ENCODE results near the gene FBXO31. TPM values are rescaled to one million over a fixed set of nuclear protein-coding genes. Genes with fewer than 3 reads are reported as not detected.
A peak's percentile ranks its signal among the peaks of the same experiment; 100 is the strongest.

The FBXO31 gene
- total and polyA plus RNA-seq, 2 of the 8 experiments (the other 6 are each of a cell fraction or from before 2014, with no cell fraction given): 8.3 to 21.6 TPM

GRCh38 chr16:87404764-87405625 is 21.4 kb upstream of the FBXO31 start:
- Histone ChIP-seq H4K20me1 (replicated peaks in 1 of 2; ENCODE audit: control insufficient read depth in 1 of 2, insufficient read depth in 2 of 2, low read length in 2 of 2) (peaks cover 3 to 5% of the 10 kb centered on the region in 2 experiments), H3K4me2 (ENCODE audit: insufficient read depth in 1 of 2, low read depth in 2 of 2, low read length in 2 of 2) (no peak overlapping the region), H3K18ac (ENCODE audit: extremely low read depth, low read length) (no peak overlapping the region), H3K9ac (replicated peaks in 1 of 4; ENCODE audit: extremely low read depth in 1 of 4, low read depth in 3 of 4, low read length in 3 of 4) (no peak overlapping the region), H3K79me2 (ENCODE audit: control insufficient read depth in 1 of 2, insufficient read depth in 2 of 2, low read length in 2 of 2) (no peaks in the 10 kb centered on the region), H3K27me3 (replicated peaks in 1 of 4; ENCODE audit: control insufficient read depth in 3 of 4, extremely low read depth in 1 of 4, insufficient read depth in 3 of 4, low read length in 3 of 4) (no peaks in the 10 kb centered on the region), H3K23ac (ENCODE audit: insufficient read length) (no peak overlapping the region), H2BK120ac (replicated peaks; ENCODE audit: low read depth, low read length) (no peak overlapping the region), H2BK12ac (ENCODE audit: low read depth, low read length) (no peak overlapping the region), H3K9me3 (ENCODE audit: insufficient read depth in 2 of 2, low read depth in 1 of 2, low read length in 1 of 2) (no peaks in the 10 kb centered on the region), H3K23me2 (ENCODE audit: low read depth, low read length) (no peaks in the 10 kb centered on the region), H3K4ac (replicated peaks; ENCODE audit: insufficient read length, low read depth, low read length) (no peak overlapping the region), H3K36me3 (ENCODE audit: control insufficient read depth in 2 of 4, insufficient read depth in 4 of 4, low read length in 3 of 4) (peaks cover 0 to 61% (median 22%) of the 10 kb centered on the region in 4 experiments; a peak in 7 of 8 replicates), H3K56ac (replicated peaks; ENCODE audit: insufficient read length, low read depth, low read length) (no peak overlapping the region), H3K14ac (ENCODE audit: insufficient read length) (no peak overlapping the region), H2BK15ac (ENCODE audit: low read length) (no peak overlapping the region), H3K4me3 (ENCODE audit: extremely low read depth in 1 of 4, insufficient read depth in 2 of 4, low read depth in 3 of 4, low read length in 4 of 4) (no peak overlapping the region), H3K79me1 (ENCODE audit: low read depth, low read length) (no peaks in the 10 kb centered on the region), H4K8ac (ENCODE audit: extremely low read depth, insufficient read depth, low read length) (no peak overlapping the region), H3K27ac (ENCODE audit: low read depth, low read length) (no peak overlapping the region), H2BK20ac (ENCODE audit: low read length) (no peak overlapping the region), H2BK5ac (ENCODE audit: low read depth, low read length) (no peak overlapping the region), H4K5ac (ENCODE audit: insufficient read length, low read depth, low read length) (no peak overlapping the region), H2AK5ac (ENCODE audit: low read depth, low read length) (no peak overlapping the region), H2AFZ (ENCODE audit: low read length) (no peak overlapping the region), H4K91ac (replicated peaks; ENCODE audit: insufficient read length, low read length) (no peak overlapping the region), H3K4me1 (replicated peaks in 1 of 4; ENCODE audit: control insufficient read depth in 3 of 4, insufficient read depth in 4 of 4, low read length in 3 of 4) (no peaks in the 10 kb centered on the region)
- TF ChIP-seq SP4 (IDR thresholded peaks at IDR 0.05; ENCODE audit: low read length) (no peak), RXRA (IDR thresholded peaks at IDR 0.05; ENCODE audit: insufficient read depth, low read depth, low read length) (no peak), POLR2AphosphoS5 (IDR thresholded peaks at IDR 0.05; ENCODE audit: low read depth, low read length) (peak; percentile 44; the same call in 1 of the 2 replicates)
- no peak for DNase-seq (ENCODE audit: low read depth in 1 of 2, low spot score in 2 of 2)
- CTCF ChIA-PET (ENCODE audit: partially characterized antibody): interaction anchor here (0.7 to 1.2 kb wide), 3 partner anchors 8 to 12 kb away, joined by 3 to 5 read pairs (median 4); no protein-coding TSS in a partner anchor
- 89% methylated on average over 19 of the region's 19 CpGs; no CpG with 5 or more reads in 1 of the 2 experiments for WGBS, 2 experiments (ENCODE audit: extremely low coverage in 1 of 2, insufficient coverage in 1 of 2, insufficient read length in 1 of 2, insufficient replicate concordance in 2 of 2, low coverage in 1 of 2, low lambda C conversion rate in 2 of 2, missing lambda C conversion rate in 1 of 2)
- FAIRE-seq: no peak
- POLR2A ChIA-PET (ENCODE audit: partially characterized antibody): interaction anchor here (0.6 to 1.2 kb wide), 3 partner anchors 11 to 24 kb away, joined by 3 to 5 read pairs (median 4); no protein-coding TSS in a partner anchor

All from H1 (cell line).